ENCODE results near the gene LIMA1.

- TF ChIP-seq CTCF (IDR thresholded peaks at IDR 0.05): no peak
- no peak for TF ChIP-seq POLR2AphosphoS5 (IDR thresholded peaks at IDR 0.05)
Measured at GRCh38 chr12:50285253-50285652, 1.9 kb upstream of the LIMA1 start.

All from transverse colon (tissue), 4 donors.